WTC11 (cell line): Measurements from ENCODE around the gene TNFRSF14. TPM values are rescaled to one million over a fixed set of nuclear protein-coding genes. Genes with fewer than 3 reads are reported as not detected.

Source experiments
- ATAC-seq: fragments of 200-7000 bp; cut with Tn5 transposase; 2 replicates; pipeline ENCODE4 v1.10.0; 2021; ENCODE audit warnings: mild to moderate bottlenecking, moderate library complexity
- CTCF ChIA-PET: fragments of 300-600 bp; sonication (Branson Sonifier 250); formaldehyde crosslinking; loops from one replicate; lab custom pipeline; 2021; ENCODE audit warnings: antibody characterized with exemption; lab: Charles Lee
- POLR2A ChIA-PET: fragments of 350-600 bp; sonication (Branson Sonifier 250); formaldehyde crosslinking; loops from one replicate; lab custom pipeline; 2021; ENCODE audit warnings: antibody characterized with exemption; lab: Charles Lee
- DNase-seq: peaks from one replicate; pipeline ENCODE4 v3.0.0; 2021; ENCODE audit warnings: low spot score
- H3K27ac Mint-ChIP-seq: 2 replicates; pipeline ENCODE4 v1.8.0; 2021; ENCODE audit warnings: mixed read lengths
- H3K27me3 Mint-ChIP-seq: 2 replicates; pipeline ENCODE4 v1.8.0; 2021; ENCODE audit warnings: low read depth, mild to moderate bottlenecking, moderate library complexity, mixed read lengths
- H3K36me3 Mint-ChIP-seq: 2 replicates; pipeline ENCODE4 v1.8.0; 2021; ENCODE audit warnings: mixed read lengths
- H3K4me1 Mint-ChIP-seq: 2 replicates; pipeline ENCODE4 v1.8.0; 2022; ENCODE audit warnings: mixed read lengths
- H3K4me3 Mint-ChIP-seq: 2 replicates; pipeline ENCODE4 v1.8.0; 2021; ENCODE audit warnings: mild to moderate bottlenecking, moderate library complexity, mixed read lengths
- H3K9me3 Mint-ChIP-seq: 2 replicates; pipeline ENCODE4 v1.8.0; 2021; ENCODE audit warnings: mixed read lengths
- ATF1 ChIP-seq: sonication (generic); formaldehyde crosslinking; IDR thresholded peaks from 2 replicates; pipeline ENCODE4 v1.8.1; 2023; ENCODE audit warnings: mild to moderate bottlenecking, moderate library complexity, missing genetic modification reagents
- CBFB ChIP-seq: sonication (generic); formaldehyde crosslinking; IDR thresholded peaks from 2 replicates; pipeline ENCODE4 v1.8.1; 2022; ENCODE audit warnings: mild to moderate bottlenecking, low read depth, missing genetic modification reagents
- CREB1 ChIP-seq: sonication (generic); formaldehyde crosslinking; IDR thresholded peaks from 2 replicates; pipeline ENCODE4 v1.8.0; 2023; ENCODE audit warnings: mild to moderate bottlenecking, missing genetic modification reagents
- EMX1 ChIP-seq: fragments of 250-450 bp; sonication (Bioruptor Pico); IDR thresholded peaks from 2 replicates; pipeline ENCODE4 v1.8.0; 2021; ENCODE audit warnings: mild to moderate bottlenecking
- HMGA2 ChIP-seq: fragments of 250-450 bp; sonication (Bioruptor Pico); IDR thresholded peaks from 2 replicates; pipeline ENCODE4 v1.4.0; 2021; ENCODE audit warnings: mild to moderate bottlenecking, moderate library complexity
- IRF2 ChIP-seq: sonication (generic); formaldehyde crosslinking; IDR thresholded peaks from 2 replicates; pipeline ENCODE4 v1.8.0; 2022; ENCODE audit warnings: low read depth, missing genetic modification reagents, borderline replicate concordance
- JAZF1 ChIP-seq: fragments of 250-450 bp; sonication (Bioruptor Pico); IDR thresholded peaks from 2 replicates; pipeline ENCODE4 v1.9.0; 2021; ENCODE audit warnings: moderate library complexity, mild to moderate bottlenecking, inconsistent platforms
- JUN ChIP-seq: sonication (generic); formaldehyde crosslinking; IDR thresholded peaks from 2 replicates; pipeline ENCODE4 v1.8.0; 2023; ENCODE audit warnings: mild to moderate bottlenecking, missing genetic modification reagents
- MAX ChIP-seq: sonication (generic); formaldehyde crosslinking; IDR thresholded peaks from 2 replicates; pipeline ENCODE4 v1.8.0; 2022; ENCODE audit warnings: mild to moderate bottlenecking, missing genetic modification reagents
- MLX ChIP-seq: sonication (generic); formaldehyde crosslinking; IDR thresholded peaks from 2 replicates; pipeline ENCODE4 v1.8.1; 2023; ENCODE audit warnings: mild to moderate bottlenecking, missing genetic modification reagents, moderate library complexity
- NFYB ChIP-seq: sonication (generic); formaldehyde crosslinking; conservative IDR thresholded peaks from 2 replicates; pipeline ENCODE4 v1.8.0; 2022; ENCODE audit warnings: low read depth, missing genetic modification reagents
- ZNF396 ChIP-seq: fragments of 250-450 bp; sonication (Bioruptor Pico); IDR thresholded peaks from 2 replicates; pipeline ENCODE4 v1.8.0; 2021; ENCODE audit warnings: mild to moderate bottlenecking, moderate library complexity, borderline replicate concordance
- ZNF423 ChIP-seq: fragments of 250-450 bp; sonication (Bioruptor Pico); IDR thresholded peaks from 2 replicates; pipeline ENCODE4 v2.1.2; 2022; ENCODE audit warnings: mild to moderate bottlenecking, moderate library complexity
- ZNF512 ChIP-seq: sonication (generic); formaldehyde crosslinking; IDR thresholded peaks from 2 replicates; pipeline ENCODE4 v1.8.1; 2022; ENCODE audit warnings: missing genetic modification reagents, borderline replicate concordance
- total RNA-seq: library from RNA; stranded (reverse); gene quantifications from 3 replicates; pipeline ENCODE4 v1.2.3, GENCODE V29; 2021
- TF ChIP-seq, protein P1 (sequence below): sonication (generic); formaldehyde crosslinking; IDR thresholded peaks from 2 replicates; pipeline ENCODE4 v1.8.0; 2022; ENCODE audit warnings: mild to moderate bottlenecking, missing genetic modification reagents
- TF ChIP-seq, protein P2 (sequence below): sonication (generic); formaldehyde crosslinking; IDR thresholded peaks from 2 replicates; pipeline ENCODE4 v1.8.0; 2023; ENCODE audit warnings: mild to moderate bottlenecking, missing genetic modification reagents
- TF ChIP-seq, protein P3 (sequence below): sonication (generic); formaldehyde crosslinking; IDR thresholded peaks from 2 replicates; pipeline ENCODE4 v1.8.1; 2023; ENCODE audit warnings: mild to moderate bottlenecking, moderate library complexity, missing genetic modification reagents
- TF ChIP-seq, protein P4 (sequence below): fragments of 250-450 bp; sonication (Bioruptor Pico); IDR thresholded peaks from 2 replicates; pipeline ENCODE4 v1.9.0; 2021; ENCODE audit warnings: mild to moderate bottlenecking
- TF ChIP-seq, protein P5 (sequence below): fragments of 250-450 bp; sonication (Bioruptor Pico); IDR thresholded peaks from 2 replicates; pipeline ENCODE4 v1.9.0; 2021; ENCODE audit warnings: mild to moderate bottlenecking

Gene TNFRSF14
- total RNA-seq, 1 experiment from 2014 or later: 0.87 TPM

DNA sequence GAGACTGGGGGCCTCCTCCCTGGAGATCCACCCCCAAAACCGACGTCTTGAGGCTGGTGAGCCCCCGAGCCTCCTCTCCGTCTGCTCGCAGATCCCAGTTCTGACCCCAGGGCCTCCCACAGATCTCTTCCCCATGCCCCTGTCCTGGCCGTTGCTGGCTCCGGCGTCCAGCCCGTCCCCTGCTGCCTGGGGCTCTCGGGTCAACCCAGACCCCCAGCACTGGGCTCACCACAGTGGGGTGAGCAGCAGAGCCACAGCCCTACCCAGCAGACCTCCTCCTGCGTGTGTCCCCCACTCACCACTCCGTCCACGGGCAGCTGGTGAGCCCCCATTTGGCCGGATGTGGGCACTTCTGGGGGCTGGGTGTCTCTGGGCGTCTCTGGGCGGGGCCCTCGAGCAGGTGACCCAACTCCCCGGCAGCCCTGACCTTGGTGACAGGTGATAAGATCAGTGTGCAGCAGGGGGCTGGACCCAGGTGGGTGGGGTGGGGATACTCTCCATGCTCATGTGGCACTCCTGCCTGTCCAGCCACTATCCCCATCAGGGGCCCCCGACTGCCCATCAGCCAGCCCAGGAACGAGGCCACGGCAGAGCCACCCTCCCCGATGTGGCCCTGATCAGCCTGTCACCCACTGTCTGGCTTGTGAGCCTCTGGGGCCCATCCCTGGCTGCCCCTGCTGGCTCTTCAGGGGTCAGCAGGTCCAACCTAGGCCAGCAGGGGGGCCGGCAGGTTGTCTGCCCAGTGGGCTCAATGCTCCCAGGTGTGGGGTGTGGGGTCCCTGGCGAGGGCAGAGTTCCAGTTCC, 709 bp downstream of the TNFRSF14 start (continued):
- no peak for TF ChIP-seq ZNF512 (CRISPR knock-in tag)
- TF ChIP-seq IRF2 (CRISPR knock-in tag): no peak
- TF ChIP-seq CBFB: no peak
- TF ChIP-seq, protein P1, sequence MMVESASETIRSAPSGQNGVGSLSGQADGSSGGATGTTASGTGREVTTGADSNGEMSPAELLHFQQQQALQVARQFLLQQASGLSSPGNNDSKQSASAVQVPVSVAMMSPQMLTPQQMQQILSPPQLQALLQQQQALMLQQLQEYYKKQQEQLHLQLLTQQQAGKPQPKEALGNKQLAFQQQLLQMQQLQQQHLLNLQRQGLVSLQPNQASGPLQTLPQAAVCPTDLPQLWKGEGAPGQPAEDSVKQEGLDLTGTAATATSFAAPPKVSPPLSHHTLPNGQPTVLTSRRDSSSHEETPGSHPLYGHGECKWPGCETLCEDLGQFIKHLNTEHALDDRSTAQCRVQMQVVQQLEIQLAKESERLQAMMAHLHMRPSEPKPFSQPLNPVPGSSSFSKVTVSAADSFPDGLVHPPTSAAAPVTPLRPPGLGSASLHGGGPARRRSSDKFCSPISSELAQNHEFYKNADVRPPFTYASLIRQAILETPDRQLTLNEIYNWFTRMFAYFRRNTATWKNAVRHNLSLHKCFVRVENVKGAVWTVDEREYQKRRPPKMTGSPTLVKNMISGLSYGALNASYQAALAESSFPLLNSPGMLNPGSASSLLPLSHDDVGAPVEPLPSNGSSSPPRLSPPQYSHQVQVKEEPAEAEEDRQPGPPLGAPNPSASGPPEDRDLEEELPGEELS: no peak
- TF ChIP-seq ATF1 (CRISPR knock-in tag): no peak
- TF ChIP-seq, protein P2, sequence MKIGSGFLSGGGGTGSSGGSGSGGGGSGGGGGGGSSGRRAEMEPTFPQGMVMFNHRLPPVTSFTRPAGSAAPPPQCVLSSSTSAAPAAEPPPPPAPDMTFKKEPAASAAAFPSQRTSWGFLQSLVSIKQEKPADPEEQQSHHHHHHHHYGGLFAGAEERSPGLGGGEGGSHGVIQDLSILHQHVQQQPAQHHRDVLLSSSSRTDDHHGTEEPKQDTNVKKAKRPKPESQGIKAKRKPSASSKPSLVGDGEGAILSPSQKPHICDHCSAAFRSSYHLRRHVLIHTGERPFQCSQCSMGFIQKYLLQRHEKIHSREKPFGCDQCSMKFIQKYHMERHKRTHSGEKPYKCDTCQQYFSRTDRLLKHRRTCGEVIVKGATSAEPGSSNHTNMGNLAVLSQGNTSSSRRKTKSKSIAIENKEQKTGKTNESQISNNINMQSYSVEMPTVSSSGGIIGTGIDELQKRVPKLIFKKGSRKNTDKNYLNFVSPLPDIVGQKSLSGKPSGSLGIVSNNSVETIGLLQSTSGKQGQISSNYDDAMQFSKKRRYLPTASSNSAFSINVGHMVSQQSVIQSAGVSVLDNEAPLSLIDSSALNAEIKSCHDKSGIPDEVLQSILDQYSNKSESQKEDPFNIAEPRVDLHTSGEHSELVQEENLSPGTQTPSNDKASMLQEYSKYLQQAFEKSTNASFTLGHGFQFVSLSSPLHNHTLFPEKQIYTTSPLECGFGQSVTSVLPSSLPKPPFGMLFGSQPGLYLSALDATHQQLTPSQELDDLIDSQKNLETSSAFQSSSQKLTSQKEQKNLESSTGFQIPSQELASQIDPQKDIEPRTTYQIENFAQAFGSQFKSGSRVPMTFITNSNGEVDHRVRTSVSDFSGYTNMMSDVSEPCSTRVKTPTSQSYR (CRISPR knock-in tag): no peak

DNA sequence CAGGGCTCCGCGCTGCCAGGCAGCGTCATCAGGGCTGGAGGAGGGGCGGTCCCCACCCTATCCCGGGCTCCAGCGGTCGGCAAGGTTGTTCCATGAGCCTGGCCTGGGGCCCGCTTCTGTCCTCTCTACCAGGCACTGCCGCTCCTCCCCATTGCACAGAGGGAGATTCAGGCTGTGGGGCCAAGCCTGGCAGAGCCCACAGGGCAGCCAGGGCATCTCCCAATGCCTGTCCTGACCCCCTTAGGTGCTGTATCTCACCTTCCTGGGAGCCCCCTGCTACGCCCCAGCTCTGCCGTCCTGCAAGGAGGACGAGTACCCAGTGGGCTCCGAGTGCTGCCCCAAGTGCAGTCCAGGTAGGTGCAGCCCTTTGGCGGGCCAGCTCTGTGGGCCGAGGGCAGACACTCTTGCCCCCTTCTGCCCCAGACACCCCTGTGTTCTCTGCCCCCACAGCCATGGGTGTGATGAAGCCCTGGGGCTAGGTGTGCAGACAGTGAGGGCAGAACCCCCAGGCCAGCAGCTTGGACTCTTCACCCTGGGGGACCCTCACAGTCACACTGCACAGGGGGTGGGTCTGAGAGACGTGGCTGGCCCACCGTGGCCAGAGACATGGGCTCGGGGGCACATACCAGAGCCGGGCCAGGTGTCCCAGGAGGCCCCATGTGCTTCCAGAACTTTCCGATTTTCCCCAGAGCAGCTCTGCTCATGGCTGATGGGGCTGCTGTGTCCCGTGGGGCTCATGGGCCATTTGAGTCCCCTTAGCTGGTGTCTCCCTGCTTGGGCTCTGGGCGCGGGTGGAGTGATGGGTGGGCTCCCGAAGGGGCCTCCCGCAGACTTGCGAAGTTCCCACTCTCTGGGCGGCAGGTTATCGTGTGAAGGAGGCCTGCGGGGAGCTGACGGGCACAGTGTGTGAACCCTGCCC, 1.6 kb downstream of the TNFRSF14 start:
- Mint-ChIP-seq H3K27me3 (no peaks in the 10 kb centered on the region), H3K36me3 (no peaks in the 10 kb centered on the region)
- TF ChIP-seq HMGA2 (no peak), MLX (CRISPR knock-in tag) (no peak), ZNF423 (CRISPR knock-in tag) (no peak), EMX1 (CRISPR knock-in tag) (no peak), MAX (CRISPR knock-in tag) (no peak), CREB1 (CRISPR knock-in tag) (no peak), NFYB (no peak), ZNF396 (CRISPR knock-in tag) (no peak), JUN (no peak), JAZF1 (no peak)
- TF ChIP-seq, protein P3, sequence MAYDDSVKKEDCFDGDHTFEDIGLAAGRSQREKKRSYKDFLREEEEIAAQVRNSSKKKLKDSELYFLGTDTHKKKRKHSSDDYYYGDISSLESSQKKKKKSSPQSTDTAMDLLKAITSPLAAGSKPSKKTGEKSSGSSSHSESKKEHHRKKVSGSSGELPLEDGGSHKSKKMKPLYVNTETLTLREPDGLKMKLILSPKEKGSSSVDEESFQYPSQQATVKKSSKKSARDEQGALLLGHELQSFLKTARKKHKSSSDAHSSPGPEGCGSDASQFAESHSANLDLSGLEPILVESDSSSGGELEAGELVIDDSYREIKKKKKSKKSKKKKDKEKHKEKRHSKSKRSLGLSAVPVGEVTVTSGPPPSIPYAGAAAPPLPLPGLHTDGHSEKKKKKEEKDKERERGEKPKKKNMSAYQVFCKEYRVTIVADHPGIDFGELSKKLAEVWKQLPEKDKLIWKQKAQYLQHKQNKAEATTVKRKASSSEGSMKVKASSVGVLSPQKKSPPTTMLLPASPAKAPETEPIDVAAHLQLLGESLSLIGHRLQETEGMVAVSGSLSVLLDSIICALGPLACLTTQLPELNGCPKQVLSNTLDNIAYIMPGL: no peak
- TF ChIP-seq, protein P4, sequence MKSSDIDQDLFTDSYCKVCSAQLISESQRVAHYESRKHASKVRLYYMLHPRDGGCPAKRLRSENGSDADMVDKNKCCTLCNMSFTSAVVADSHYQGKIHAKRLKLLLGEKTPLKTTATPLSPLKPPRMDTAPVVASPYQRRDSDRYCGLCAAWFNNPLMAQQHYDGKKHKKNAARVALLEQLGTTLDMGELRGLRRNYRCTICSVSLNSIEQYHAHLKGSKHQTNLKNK: no peak
- TF ChIP-seq, protein P5, sequence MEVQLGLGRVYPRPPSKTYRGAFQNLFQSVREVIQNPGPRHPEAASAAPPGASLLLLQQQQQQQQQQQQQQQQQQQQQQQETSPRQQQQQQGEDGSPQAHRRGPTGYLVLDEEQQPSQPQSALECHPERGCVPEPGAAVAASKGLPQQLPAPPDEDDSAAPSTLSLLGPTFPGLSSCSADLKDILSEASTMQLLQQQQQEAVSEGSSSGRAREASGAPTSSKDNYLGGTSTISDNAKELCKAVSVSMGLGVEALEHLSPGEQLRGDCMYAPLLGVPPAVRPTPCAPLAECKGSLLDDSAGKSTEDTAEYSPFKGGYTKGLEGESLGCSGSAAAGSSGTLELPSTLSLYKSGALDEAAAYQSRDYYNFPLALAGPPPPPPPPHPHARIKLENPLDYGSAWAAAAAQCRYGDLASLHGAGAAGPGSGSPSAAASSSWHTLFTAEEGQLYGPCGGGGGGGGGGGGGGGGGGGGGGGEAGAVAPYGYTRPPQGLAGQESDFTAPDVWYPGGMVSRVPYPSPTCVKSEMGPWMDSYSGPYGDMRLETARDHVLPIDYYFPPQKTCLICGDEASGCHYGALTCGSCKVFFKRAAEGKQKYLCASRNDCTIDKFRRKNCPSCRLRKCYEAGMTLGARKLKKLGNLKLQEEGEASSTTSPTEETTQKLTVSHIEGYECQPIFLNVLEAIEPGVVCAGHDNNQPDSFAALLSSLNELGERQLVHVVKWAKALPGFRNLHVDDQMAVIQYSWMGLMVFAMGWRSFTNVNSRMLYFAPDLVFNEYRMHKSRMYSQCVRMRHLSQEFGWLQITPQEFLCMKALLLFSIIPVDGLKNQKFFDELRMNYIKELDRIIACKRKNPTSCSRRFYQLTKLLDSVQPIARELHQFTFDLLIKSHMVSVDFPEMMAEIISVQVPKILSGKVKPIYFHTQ: no peak
- TF ChIP-seq, all 79 proteins: peak for 0
- no peak for DNase-seq
- Mint-ChIP-seq H3K9me3 (no peaks in the 10 kb centered on the region), H3K4me3 (no peak overlapping the region), H3K27ac (no peak overlapping the region), H3K4me1 (peaks cover 4% of the 10 kb centered on the region; the same call in 1 of the 2 replicates)
- no peak for ATAC-seq
- ChIA-PET CTCF (interaction anchor here (1.2 kb wide), 1 partner anchor 12 kb away, joined by 3 read pairs; no protein-coding TSS in a partner anchor), POLR2A (no interaction called here)
